Stimulated activated CD8-positive, alpha-beta memory T cell treated with anti-CD3 and anti-CD28 coated beads, Interleukin-12 subunit alpha, Interleukin-12 subunit beta, amount 100 ng/mL, for 1 hour (primary cell): Measurements from ENCODE around the gene VPS35.
"Not testable (repeated sequence)": the region's sequence is repeated elsewhere in the genome, so short reads cannot be mapped to it uniquely, and the experiment has no call there.

Experiments
- DNase-seq: peaks from one replicate; pipeline ENCODE4 v3.0.0-alpha.2; 2020; ENCODE audit warnings: low read depth

VPS35 gene

GRCh38 chr16:46658925-46659324, 30.1 kb downstream of the VPS35 start:
- no peak for DNase-seq

GRCh38 chr16:46651305-46651704, 37.7 kb downstream of the VPS35 start:
- no peak for DNase-seq

- no peak for DNase-seq
These were observed 38.7 kb downstream of the VPS35 start for GRCh38 chr16:46650254-46650623.

GRCh38 chr16:46649588-46650253, 39.3 kb downstream of the VPS35 start:
- no peak for DNase-seq

DNA sequence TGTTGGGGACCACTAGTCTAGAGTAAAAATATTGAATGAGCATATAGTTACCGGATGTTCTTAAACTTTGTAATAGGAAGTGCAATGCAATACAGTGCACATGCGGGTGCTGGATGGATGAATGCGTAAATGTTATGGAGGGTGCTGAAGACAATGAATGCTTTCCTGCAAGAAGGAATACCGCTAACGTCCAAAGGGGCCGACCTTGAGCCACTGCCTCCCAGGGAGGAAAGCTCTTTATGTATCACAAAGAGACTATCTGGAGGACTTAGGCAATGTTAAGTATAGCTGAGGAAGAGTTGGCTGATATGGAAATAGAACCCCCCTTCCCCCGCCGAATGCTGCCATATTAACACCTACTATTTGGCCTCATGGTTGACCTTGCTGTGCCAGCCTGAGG, 40.3 kb downstream of the VPS35 start:
- no peak for DNase-seq

GRCh38 chr16:46638947-46639925, 49.7 kb downstream of the VPS35 start:
- no peak for DNase-seq

DNA sequence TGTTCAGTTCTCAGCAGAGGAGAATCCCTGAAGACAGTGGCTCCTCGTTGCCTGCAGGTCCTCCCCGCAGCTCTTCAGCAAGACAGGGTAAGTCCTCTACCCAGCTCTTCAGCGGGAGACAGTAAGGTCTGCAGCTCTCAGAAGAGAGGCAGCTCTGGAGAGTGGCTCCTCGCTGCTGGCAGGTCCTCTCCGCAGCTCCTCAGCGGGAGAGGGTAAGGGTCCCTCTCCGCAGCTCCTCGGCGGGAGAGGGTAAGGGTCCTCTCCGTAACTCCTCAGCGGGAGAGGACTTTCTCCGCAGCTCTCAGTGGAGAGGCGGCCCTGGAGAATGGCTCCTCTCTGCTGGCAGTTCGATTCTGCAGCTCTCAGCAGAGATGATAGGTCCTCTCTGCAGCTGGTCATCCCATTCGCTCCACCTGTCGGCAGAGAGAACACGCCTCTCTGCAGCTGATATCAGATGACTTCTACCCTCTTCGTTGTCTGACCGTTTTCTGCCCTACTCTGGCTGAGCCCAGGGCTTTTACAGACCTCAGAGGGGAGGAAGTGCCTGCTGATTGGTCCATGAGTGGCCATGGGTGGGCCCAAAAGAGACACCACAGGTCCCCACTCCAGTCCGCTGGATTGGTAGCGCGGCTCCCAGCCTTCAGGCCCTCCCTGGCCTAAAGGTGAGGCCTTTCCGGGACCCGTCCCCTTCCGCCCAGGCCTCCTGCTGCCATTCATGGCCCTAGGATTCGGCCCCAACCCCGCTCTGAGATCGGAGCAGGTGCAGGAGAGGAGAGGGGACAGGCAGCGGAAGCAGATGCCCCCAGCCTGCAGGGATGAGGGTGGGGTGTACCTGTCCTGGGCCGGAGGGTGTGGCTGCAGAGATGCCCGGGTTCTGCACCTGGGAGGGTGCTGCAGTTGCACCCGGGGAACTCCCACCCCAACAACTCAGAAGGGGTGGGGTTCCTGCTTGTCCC, 55.9 kb downstream of the VPS35 start:
- no peak for DNase-seq

- no peak for DNase-seq
These were observed 59.4 kb downstream of the VPS35 start for GRCh38 chr16:46629331-46630219.

- DNase-seq, result no peak
These were observed 61.2 kb downstream of the VPS35 start for GRCh38 chr16:46627746-46628145.

- DNase-seq, result not testable (repeated sequence)
These were observed 62.3 kb downstream of the VPS35 start for GRCh38 chr16:46626681-46627080.

DNA sequence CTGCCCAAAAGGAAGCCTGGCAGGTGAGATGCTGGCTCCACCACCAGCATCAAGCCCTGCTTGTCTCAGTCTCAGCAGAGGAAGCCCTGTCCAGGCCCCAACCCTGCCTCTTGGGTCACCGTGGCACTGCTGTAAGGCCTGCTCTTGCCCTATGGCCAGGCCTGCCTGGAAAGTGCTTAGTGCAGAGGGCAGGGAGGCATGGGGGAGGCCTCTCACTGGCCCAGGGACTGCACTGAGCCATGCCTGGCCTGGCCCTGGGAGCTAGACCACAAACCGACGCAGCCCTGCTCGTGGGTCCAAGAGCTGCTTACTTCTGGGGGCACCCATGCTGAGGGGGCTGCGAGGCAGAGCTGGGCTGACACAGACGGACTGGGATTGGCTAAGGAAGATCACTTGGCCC, 64.1 kb downstream of the VPS35 start:
- not testable (repeated sequence) for DNase-seq

DNA sequence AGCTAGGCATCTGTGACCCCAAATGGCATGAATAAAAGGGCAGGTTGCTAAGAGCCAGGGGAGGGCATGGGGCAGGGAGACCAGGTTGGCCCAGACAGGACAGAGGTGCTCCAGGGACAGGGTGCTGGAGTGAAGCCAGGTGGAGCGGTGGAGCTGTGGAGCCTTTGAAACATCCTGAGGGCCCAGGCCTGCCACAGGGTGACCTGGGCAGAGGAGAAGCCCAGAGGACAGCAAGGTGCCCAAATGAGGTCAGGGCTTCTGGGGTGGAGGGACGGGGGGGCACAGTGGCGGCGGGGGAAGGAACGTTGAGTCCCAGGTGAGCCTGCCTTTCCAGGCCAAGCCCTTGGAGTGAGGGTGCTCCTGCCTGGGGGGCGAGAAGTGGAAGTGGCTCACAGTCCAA, 65.3 kb downstream of the VPS35 start:
- not testable (repeated sequence) for DNase-seq

DNA sequence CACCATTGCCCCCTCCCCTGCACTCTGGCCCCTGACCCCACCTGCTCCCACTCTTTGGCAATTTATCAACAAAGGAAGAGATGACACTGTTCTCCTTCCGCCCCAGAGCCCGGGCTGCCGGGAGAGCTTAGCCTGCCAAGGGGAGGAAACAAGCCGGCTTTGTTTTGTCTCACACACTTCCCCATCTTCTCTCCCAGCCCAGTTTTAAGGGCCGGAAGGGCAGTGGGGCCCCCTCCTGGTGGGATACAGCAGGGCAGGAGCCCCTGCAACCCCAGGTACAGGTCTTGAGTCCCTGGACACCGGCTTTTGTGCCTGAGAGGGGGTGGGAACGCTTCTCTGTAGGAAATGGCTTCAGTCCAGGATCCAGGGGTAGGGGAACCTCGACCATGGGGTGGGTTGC, 65.7 kb downstream of the VPS35 start:
- DNase-seq, result not testable (repeated sequence)

- no peak for DNase-seq
These were observed 66.9 kb downstream of the VPS35 start for GRCh38 chr16:46621934-46622676.

DNA sequence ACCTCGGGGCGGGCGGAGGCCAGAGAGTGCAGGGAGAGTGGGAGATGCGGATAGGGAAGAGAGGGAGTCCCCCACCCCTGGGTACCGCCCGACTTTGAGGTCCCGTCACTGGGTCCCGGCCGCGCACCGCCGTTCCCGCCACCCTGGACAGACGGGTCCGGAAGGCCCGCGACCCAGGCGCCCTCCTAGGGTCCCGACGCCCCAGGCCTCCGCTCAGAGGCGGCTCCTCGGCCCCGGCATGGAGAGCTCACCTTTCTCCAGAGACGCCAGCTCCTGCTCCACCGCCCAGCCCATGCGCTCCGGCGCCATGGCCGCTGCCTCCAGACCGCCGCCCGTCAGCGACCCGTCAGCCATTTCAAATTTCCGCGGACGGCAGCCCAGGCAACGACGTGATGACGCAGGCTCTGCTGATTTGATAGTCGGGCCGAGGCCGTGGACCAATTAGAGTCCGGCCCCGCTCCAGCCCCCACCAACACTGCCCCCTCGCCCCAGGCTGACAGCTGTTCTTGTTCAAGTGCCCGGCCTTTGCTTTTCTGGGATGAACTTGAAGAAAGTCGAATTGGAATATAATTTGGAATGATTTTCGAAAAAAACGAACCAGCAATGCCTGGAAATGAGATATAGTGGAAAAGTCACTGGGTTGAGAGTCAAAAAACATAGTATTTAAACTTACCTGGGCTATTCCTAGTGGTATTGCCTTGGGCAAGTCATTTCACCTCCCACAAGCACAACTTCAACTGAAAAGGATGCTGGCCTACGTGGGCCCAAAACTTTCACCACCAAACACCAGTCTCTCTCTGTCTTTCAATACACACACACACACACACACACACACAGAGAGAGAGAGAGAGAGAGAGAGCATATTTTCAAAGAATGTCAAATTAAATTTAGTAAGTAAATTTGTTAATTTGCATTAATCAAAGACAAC, 67.7 kb downstream of the VPS35 start, which contains the start of gene SHCBP1:
Gene SHCBP1 (minus strand): TSS at position 374 of the 928 bp plus-strand sequence. CDS start 20 bp downstream, at position 354.
- peak; percentile 41 for DNase-seq

- DNase-seq, result no peak
These were observed 68.5 kb downstream of the VPS35 start for GRCh38 chr16:46620266-46621005.

DNA sequence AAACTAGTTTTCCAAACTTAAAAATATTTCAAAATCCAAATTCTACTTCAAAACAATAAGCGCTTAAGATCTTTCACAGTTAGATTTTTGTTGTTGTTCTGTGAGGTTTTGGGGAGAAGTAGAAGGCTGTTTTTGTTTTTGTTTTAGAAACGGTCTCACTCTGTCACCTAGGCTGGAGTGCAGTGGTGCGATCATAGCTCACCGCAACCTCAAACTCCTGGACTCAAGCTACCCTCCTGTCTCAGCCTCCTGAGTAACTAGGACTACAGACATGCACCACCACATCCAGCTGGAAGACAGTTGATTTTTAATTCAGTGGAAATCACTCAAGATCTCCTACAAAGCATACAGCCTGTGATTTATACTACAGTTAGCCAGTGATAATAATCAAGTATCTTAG, 70.5 kb downstream of the VPS35 start:
- DNase-seq, result no peak

DNA sequence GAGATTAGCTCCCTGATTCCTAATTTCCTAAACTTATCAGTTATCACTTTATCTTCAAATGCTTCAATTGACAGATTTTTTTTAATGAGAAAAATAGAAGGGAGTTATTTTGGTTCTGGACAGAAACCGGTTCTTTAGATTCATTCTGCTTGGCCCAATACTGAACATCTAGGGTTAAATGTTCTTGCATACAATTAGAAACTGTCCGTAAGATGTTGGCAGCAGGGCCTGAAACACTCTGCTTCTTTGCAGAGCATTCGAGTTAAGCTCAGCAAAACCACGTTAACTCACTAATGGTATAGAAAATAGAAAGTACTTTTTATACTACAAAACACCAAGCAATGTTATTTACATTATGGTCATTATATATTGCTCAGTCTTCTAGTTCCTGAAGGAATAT, 75.0 kb downstream of the VPS35 start:
- no peak for DNase-seq
